ENCODE data around the gene PUS3.

PUS3 gene

GRCh38 chr11:125926682-125927081, 23.7 kb upstream of the PUS3 start:
- Histone ChIP-seq H3K27me3 (peaks cover 0 to 17% of the 10 kb centered on the region in 2 donors), H3K9me3 (no peaks in the 10 kb centered on the region), H3K4me1 (no peaks in the 10 kb centered on the region), H3K36me3 (no peaks in the 10 kb centered on the region), H3K27ac (no peak overlapping the region), H3K4me3 (no peak overlapping the region)
- intact Hi-C loops (cut with DNase I; ENCODE audit: low total_unique reads) = no loop called here
- DNase-seq = no peak
- no peak for TF ChIP-seq CTCF (IDR thresholded peaks at IDR 0.05)

DNA sequence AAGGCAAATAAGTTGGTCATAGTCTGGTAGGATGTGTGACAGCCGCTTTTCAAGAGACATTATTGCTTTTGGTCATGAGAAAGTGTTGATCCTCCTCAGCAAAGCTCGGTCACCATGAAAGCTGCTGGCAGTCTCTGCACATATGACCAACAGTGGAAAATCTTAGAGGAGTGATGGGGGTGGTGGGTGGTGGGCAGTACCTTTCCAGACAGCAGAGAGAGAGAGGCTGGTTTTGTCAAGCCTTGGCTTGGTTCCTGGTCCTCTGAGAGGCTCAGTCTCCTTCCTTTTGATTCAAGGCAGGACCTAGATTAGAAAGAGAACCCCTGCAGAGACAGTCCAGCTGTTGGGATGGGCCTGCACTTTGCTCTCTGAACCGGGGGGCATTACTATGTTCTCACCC, 22.8 kb upstream of the PUS3 start:
- intact Hi-C loops (cut with DNase I; ENCODE audit: low total_unique reads) = no loop called here
- no peak overlapping the region for H3K27ac ChIP-seq
- no peaks in the 10 kb centered on the region for H3K36me3 ChIP-seq
- H3K4me1 ChIP-seq = no peaks in the 10 kb centered on the region
- H3K4me3 ChIP-seq = no peak overlapping the region
- no peak for DNase-seq
- TF ChIP-seq CTCF (IDR thresholded peaks at IDR 0.05) = no peak
- no peaks in the 10 kb centered on the region for H3K9me3 ChIP-seq
- H3K27me3 ChIP-seq = peaks cover 0 to 13% of the 10 kb centered on the region in 2 donors

DNA sequence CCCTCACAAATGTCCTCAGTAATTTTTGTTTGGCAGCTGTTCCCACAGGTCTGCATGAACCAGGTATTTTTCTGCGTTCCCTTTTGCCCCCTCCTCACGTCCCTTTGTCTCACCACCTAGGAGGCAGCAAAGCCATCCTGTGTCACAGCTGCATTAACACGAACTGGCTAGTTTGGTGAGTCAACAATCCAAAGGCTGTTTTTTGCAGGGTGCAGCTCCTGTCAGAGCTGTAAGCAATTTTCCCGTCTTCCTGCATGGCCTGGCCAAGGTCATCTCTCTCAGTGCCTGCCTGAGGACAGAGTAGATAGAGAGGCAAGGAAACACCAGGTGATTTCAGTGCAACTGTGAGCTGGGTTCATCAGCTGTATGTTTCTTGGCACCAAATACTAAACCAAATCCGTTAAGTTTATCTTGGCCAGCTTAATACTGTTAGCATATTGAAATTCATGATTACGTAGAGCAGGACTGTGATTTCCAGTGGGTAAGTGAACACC, 22.3 kb upstream of the PUS3 start:
- DNase-seq = no peak
- no peaks in the 10 kb centered on the region for H3K4me1 ChIP-seq
- H3K36me3 ChIP-seq = no peaks in the 10 kb centered on the region
- no peak overlapping the region for H3K4me3 ChIP-seq
- H3K27me3 ChIP-seq = peaks cover 0 to 11% of the 10 kb centered on the region in 2 donors
- no peak for TF ChIP-seq CTCF (IDR thresholded peaks at IDR 0.05)
- H3K9me3 ChIP-seq = no peaks in the 10 kb centered on the region
- H3K27ac ChIP-seq = no peak overlapping the region
- intact Hi-C loops (cut with DNase I; ENCODE audit: low total_unique reads) = no loop called here

- Histone ChIP-seq H3K4me1 (no peaks in the 10 kb centered on the region), H3K9me3 (no peaks in the 10 kb centered on the region), H3K27ac (no peak overlapping the region), H3K4me3 (no peak overlapping the region), H3K27me3 (peaks cover 0 to 9% of the 10 kb centered on the region in 2 donors), H3K36me3 (no peaks in the 10 kb centered on the region)
- no peak for TF ChIP-seq CTCF (IDR thresholded peaks at IDR 0.05)
- no peak for DNase-seq
- intact Hi-C loops (cut with DNase I; ENCODE audit: low total_unique reads) = loop anchor here (5.0 kb wide), 1 partner anchor 268 kb away; no protein-coding TSS in a partner anchor
These were observed 21.5 kb upstream of the PUS3 start for GRCh38 chr11:125924384-125925007.

- Histone ChIP-seq H3K27me3 (peaks cover 0 to 14% of the 10 kb centered on the region in 2 donors), H3K4me1 (no peaks in the 10 kb centered on the region), H3K4me3 (no peak overlapping the region), H3K9me3 (no peaks in the 10 kb centered on the region), H3K27ac (no peak overlapping the region), H3K36me3 (no peaks in the 10 kb centered on the region)
- no peak for DNase-seq
- TF ChIP-seq CTCF (IDR thresholded peaks at IDR 0.05) = no peak
- intact Hi-C loops (cut with DNase I; ENCODE audit: low total_unique reads) = loop anchor here (5.0 kb wide), 1 partner anchor 269 kb away; no protein-coding TSS in a partner anchor
These were observed 20.6 kb upstream of the PUS3 start for GRCh38 chr11:125923633-125924032.

Measured in tibial artery (tissue), 4 donors.